SK-N-SH (cell line): Measurements from ENCODE around the gene RSKR. TPM values are rescaled to one million over a fixed set of nuclear protein-coding genes. Genes with fewer than 3 reads are reported as not detected.
A peak's percentile ranks its signal among the peaks of the same experiment; 100 is the strongest.

Experiments
- CTCF ChIA-PET: fragments of 300-600, 350-600 bp; formaldehyde crosslinking; extraction: SDS; loops from one replicate; lab custom pipeline; 2021; lab: Yijun Ruan, JAX
- POLR2A ChIA-PET: fragments of 350-600 bp; sonication (Branson Sonifier 250); formaldehyde crosslinking; extraction: SDS; loops from one replicate; lab custom pipeline; 2020; ENCODE audit warnings: antibody characterized with exemption, inconsistent platforms; lab: Yijun Ruan, JAX
- DNase-seq: peaks from one replicate; pipeline ENCODE4 v3.0.0; 2012
- H2AFZ ChIP-seq: fragments of 200-600 bp; sonication (generic); 2 replicates; pipeline ENCODE4 v1.8.1; 2016; ENCODE audit warnings: antibody characterized with exemption, mild to moderate bottlenecking, low read depth
- H3F3A ChIP-seq: fragments of 200-600 bp; sonication (generic); replicated peaks from 2 replicates; pipeline ENCODE3; 2016; ENCODE audit warnings: antibody characterized with exemption, mild to moderate bottlenecking; ENCODE audit not compliant: insufficient read depth
- H3K27ac ChIP-seq, 2 experiments: fragments of 200-500 bp in 1 of 2; fragments of 200-600 bp in 1 of 2; sonication (Bioruptor generic) in 1 of 2; sonication (generic), shearing (Covaris generic) in 1 of 2; 2 replicates each; pipeline versions ENCODE4 v1.5.1 to v1.6.1; 2014 to 2016; ENCODE audit warnings: low read depth in 2 of 2, inconsistent platforms in 1 of 2, low read length in 1 of 2, mild to moderate bottlenecking in 1 of 2, mixed read lengths in 1 of 2
- H3K27me3 ChIP-seq: fragments of 200-600 bp; sonication (generic), shearing (Covaris generic); 2 replicates; pipeline ENCODE4 v1.6.1; 2016; ENCODE audit warnings: mixed run types; ENCODE audit not compliant: insufficient read depth
- H3K36me3 ChIP-seq, 2 experiments: fragments of 200-500 bp in 1 of 2; fragments of 200-600 bp in 1 of 2; sonication (Bioruptor generic) in 1 of 2; sonication (generic) in 1 of 2; replicated peaks in 1 of 2; 2 replicates each; pipeline versions ENCODE3 to v1.5.1; 2014 to 2016; ENCODE audit warnings: low read length in 1 of 2, mild to moderate bottlenecking in 1 of 2; ENCODE audit not compliant: insufficient read depth in 2 of 2, control insufficient read depth in 1 of 2
- H3K4me1 ChIP-seq, 2 experiments: fragments of 200-500 bp in 1 of 2; fragments of 200-600 bp in 1 of 2; sonication (Bioruptor generic) in 1 of 2; sonication (generic), shearing (Covaris generic) in 1 of 2; 2 replicates each; pipeline versions ENCODE4 v1.5.1 to v1.6.1; 2014 to 2016; ENCODE audit warnings: low read depth in 1 of 2, low read length in 1 of 2, mixed run types in 1 of 2; ENCODE audit not compliant: insufficient read depth in 2 of 2, control insufficient read depth in 1 of 2
- H3K4me2 ChIP-seq: fragments of 200-600 bp; sonication (generic), shearing (Covaris generic); 2 replicates; pipeline ENCODE4 v1.6.1; 2017; ENCODE audit warnings: mixed run types
- H3K4me3 ChIP-seq, 2 experiments: fragments of 200-500 bp in 1 of 2; fragments of 200-600 bp in 1 of 2; sonication (Bioruptor generic) in 1 of 2; sonication (generic), shearing (Covaris generic) in 1 of 2; 2 replicates each; pipeline versions ENCODE4 v1.5.1 to v1.8.1; 2014 to 2016; ENCODE audit warnings: low read depth in 2 of 2, inconsistent platforms in 1 of 2, low read length in 1 of 2, mild to moderate bottlenecking in 1 of 2, mixed read lengths in 1 of 2, moderate library complexity in 1 of 2
- H3K79me2 ChIP-seq: fragments of 200-600 bp; sonication (generic); 2 replicates; pipeline ENCODE4 v1.8.1; 2017; ENCODE audit warnings: mild to moderate bottlenecking; ENCODE audit not compliant: insufficient read depth
- H3K9ac ChIP-seq: fragments of 200-600 bp; sonication (generic); 2 replicates; pipeline ENCODE4 v1.6.1; 2017; ENCODE audit warnings: mixed run types
- H3K9me2 ChIP-seq: fragments of 200-600 bp; sonication (generic); 2 replicates; pipeline ENCODE4 v1.6.1; 2017; ENCODE audit warnings: mixed run types
- H3K9me3 ChIP-seq: fragments of 200-600 bp; sonication (generic); 2 replicates; pipeline ENCODE4 v1.6.1; 2017; ENCODE audit warnings: mixed run types, mild to moderate bottlenecking, moderate library complexity
- H4K20me1 ChIP-seq: fragments of 200-600 bp; sonication (generic); 2 replicates; pipeline ENCODE4 v1.6.1; 2017; ENCODE audit warnings: mild to moderate bottlenecking, mixed run types; ENCODE audit not compliant: insufficient read depth
- CTCF ChIP-seq: fragments of 200-600 bp; sonication (generic); IDR thresholded peaks from 2 replicates; pipeline ENCODE4 v1.6.1; 2017; ENCODE audit warnings: antibody characterized with exemption, mild to moderate bottlenecking, moderate library complexity
- EP300 ChIP-seq, 2 experiments: IDR thresholded peaks; 2 replicates each; pipeline versions ENCODE4 v1.4.0 to v1.6.1; 2012; ENCODE audit warnings: borderline replicate concordance in 1 of 2, low read depth in 1 of 2, low read length in 1 of 2
- EZH2phosphoT487 ChIP-seq: fragments of 200-600 bp; sonication (generic); IDR thresholded peaks from 2 replicates; pipeline ENCODE4 v1.6.1; 2017; ENCODE audit warnings: low read depth, mixed run types, mild to moderate bottlenecking, antibody characterized with exemption, moderate library complexity, borderline replicate concordance
- FOSL2 ChIP-seq: IDR thresholded peaks from 2 replicates; pipeline ENCODE4 v1.4.0; 2012; ENCODE audit warnings: low read depth, mild to moderate bottlenecking, moderate library complexity, borderline replicate concordance
- FOXJ3 ChIP-seq: sonication (generic); formaldehyde crosslinking; IDR thresholded peaks from 2 replicates; pipeline ENCODE4 v1.5.1; 2020; ENCODE audit warnings: mild to moderate bottlenecking, missing genetic modification reagents
- FOXM1 ChIP-seq: IDR thresholded peaks from 2 replicates; pipeline ENCODE4 v1.4.0; 2012; ENCODE audit warnings: low read depth, mild to moderate bottlenecking
- GABPA ChIP-seq: IDR thresholded peaks from 2 replicates; pipeline ENCODE4 v1.4.0; 2012; ENCODE audit warnings: low read depth, mild to moderate bottlenecking
- GATA2 ChIP-seq: sonication (generic); formaldehyde crosslinking; IDR thresholded peaks from 2 replicates; pipeline ENCODE4 v1.5.0; 2020; ENCODE audit warnings: mild to moderate bottlenecking, missing genetic modification reagents
- IRF3 ChIP-seq: fragments of 150-350 bp; IDR thresholded peaks from 2 replicates; pipeline ENCODE4 v1.6.1; 2016; ENCODE audit warnings: mild to moderate bottlenecking, low read depth, low read length
- MAX ChIP-seq: IDR thresholded peaks from 2 replicates; pipeline ENCODE4 v1.4.0; 2012; ENCODE audit warnings: low read depth
- MEF2A ChIP-seq: IDR thresholded peaks from 2 replicates; pipeline ENCODE4 v1.4.0; 2012; ENCODE audit warnings: low read depth, borderline replicate concordance
- NRF1 ChIP-seq: IDR thresholded peaks from 2 replicates; pipeline ENCODE4 v1.6.1; 2012; ENCODE audit warnings: low read depth, mild to moderate bottlenecking, low read length
- PBX3 ChIP-seq: IDR thresholded peaks from 2 replicates; pipeline ENCODE4; 2012
- POLR2AphosphoS5 ChIP-seq: IDR thresholded peaks from 2 replicates; pipeline ENCODE4 v1.6.1; 2012; ENCODE audit warnings: low read depth, low read length
- RAD21 ChIP-seq: IDR thresholded peaks from 2 replicates; pipeline ENCODE4 v1.6.1; 2012; ENCODE audit warnings: mild to moderate bottlenecking, low read length
- RCOR1 ChIP-seq: fragments of 150-350 bp; IDR thresholded peaks from 2 replicates; pipeline ENCODE4 v1.6.1; 2017; ENCODE audit warnings: antibody characterized with exemption, low read length
- SIN3A ChIP-seq: IDR thresholded peaks from 2 replicates; pipeline ENCODE4 v1.6.1; 2012; ENCODE audit warnings: low read depth, mild to moderate bottlenecking, low read length, moderate library complexity, borderline replicate concordance
- TCF12 ChIP-seq: IDR thresholded peaks from 2 replicates; pipeline ENCODE4 v1.4.0; 2012
- USF2 ChIP-seq: fragments of 150-350 bp; IDR thresholded peaks from 2 replicates; pipeline ENCODE4 v1.6.1; 2017; ENCODE audit warnings: antibody characterized with exemption, low read length, low read depth, borderline replicate concordance
- ZBTB33 ChIP-seq: IDR thresholded peaks from 2 replicates; pipeline ENCODE4 v1.4.0; 2012; ENCODE audit warnings: low read depth, borderline replicate concordance
- WGBS: methylation state at CpG from one replicate; pipeline ENCODE4 v1.1.6; 2017; ENCODE audit warnings: low lambda C conversion rate; 5-methylcytosine and 5-hydroxymethylcytosine counted together
- polyA plus RNA-seq, 3 experiments: library from polyadenylated mRNA; depleted of rRNA; stranded (reverse); fragments of >200 nt; gene quantifications; 2 replicates each; pipeline ENCODE4 v1.2.3, GENCODE V29; 2012

RSKR gene
- polyA plus RNA-seq, 1 of the 3 experiments (the other 2 are of a cell fraction): 7.9 TPM

- ChIA-PET POLR2A (interaction anchor here (1.3 kb wide), 1 partner anchor 51 kb away, joined by 3 read pairs; no protein-coding TSS in a partner anchor), CTCF (interaction anchor here (0.9 to 2.3 kb wide), 5 partner anchors 11 to 52 kb away, joined by 3 to 7 read pairs (median 4); no protein-coding TSS in a partner anchor)
- peak overlapping the region; percentile 87 for H3K9ac ChIP-seq
These were observed 15.6 kb downstream of the RSKR start for GRCh38 chr17:28598389-28598788.

GRCh38 chr17:28597606-28598383 lies 16.2 kb downstream of the RSKR start:
- H3K9me3 ChIP-seq: no peaks in the 10 kb centered on the region
- CTCF ChIA-PET: interaction anchor here (0.9 to 1.6 kb wide), 3 partner anchors 15 to 48 kb away, joined by 3 to 7 read pairs (median 4); no protein-coding TSS in a partner anchor
- peak overlapping the region; percentile 65 to 83 for H3K4me3 ChIP-seq
- peaks cover 55% of the 10 kb centered on the region for H3K79me2 ChIP-seq
- POLR2A ChIA-PET: interaction anchor here (1.3 kb wide), 1 partner anchor 51 kb away, joined by 3 read pairs; no protein-coding TSS in a partner anchor
- no peaks in the 10 kb centered on the region for H4K20me1 ChIP-seq
- WGBS: 38% methylated on average over 5 of the region's 5 CpGs
- peaks cover 25% of the 10 kb centered on the region for H3F3A ChIP-seq
- peaks cover 6 to 9% of the 10 kb centered on the region in 2 experiments; a peak in 1 of 4 replicates for H3K4me1 ChIP-seq
- H3K9ac ChIP-seq: peak overlapping the region; percentile 87
- peak overlapping the region; percentile 93; the same call in 1 of the 2 replicates for H2AFZ ChIP-seq
- no peaks in the 10 kb centered on the region for H3K27me3 ChIP-seq
- H3K9me2 ChIP-seq: no peaks in the 10 kb centered on the region
- peak overlapping the region in 1 of 2 experiments; percentile 94; a peak in 2 of 4 replicates for H3K27ac ChIP-seq
- peaks cover under 1 to 6% of the 10 kb centered on the region in 2 experiments for H3K36me3 ChIP-seq
- peak overlapping the region; percentile 93 for H3K4me2 ChIP-seq
- no peak for DNase-seq
- TF ChIP-seq RAD21: no peak
- TF ChIP-seq RCOR1: no peak
- no peak for TF ChIP-seq EP300 (IDR thresholded peaks at IDR 0.05; ENCODE audit: borderline replicate concordance in 1 of 2, low read depth in 1 of 2, low read length in 1 of 2)
- TF ChIP-seq USF2: no peak
- TF ChIP-seq MAX: no peak
- no peak for TF ChIP-seq GATA2
- TF ChIP-seq CTCF: no peak
- no peak for TF ChIP-seq SIN3A
- TF ChIP-seq PBX3: no peak
- no peak for TF ChIP-seq IRF3
- no peak for TF ChIP-seq ZBTB33
- no peak for TF ChIP-seq FOXJ3 (CRISPR knock-in tag)

More at GRCh38 chr17:28598389-28598788, 15.6 kb downstream of the RSKR start:
- Histone ChIP-seq H3K27me3 (no peaks in the 10 kb centered on the region), H3K4me3 (peak overlapping the region; percentile 65 to 83), H3K36me3 (peaks cover 0 to 5% of the 10 kb centered on the region in 2 experiments), H3K9me2 (no peaks in the 10 kb centered on the region), H2AFZ (peak overlapping the region; percentile 93), H3K27ac (peak overlapping the region; percentile 3 to 94; a peak in 2 of 4 replicates), H3F3A (peaks cover 25% of the 10 kb centered on the region), H3K4me2 (peak overlapping the region; percentile 93), H3K9me3 (no peaks in the 10 kb centered on the region), H3K4me1 (peaks cover 6 to 9% of the 10 kb centered on the region in 2 experiments; a peak in 1 of 4 replicates), H4K20me1 (no peaks in the 10 kb centered on the region), H3K79me2 (peaks cover 49% of the 10 kb centered on the region)
- DNase-seq: no peak
- WGBS: 5% methylated on average over 16 of the region's 17 CpGs
- TF ChIP-seq MEF2A (no peak), FOXJ3 (CRISPR knock-in tag) (no peak), TCF12 (no peak), GABPA (no peak), EZH2phosphoT487 (no peak), POLR2AphosphoS5 (no peak), RCOR1 (no peak), FOSL2 (no peak), FOXM1 (no peak), NRF1 (no peak)
